Fibroblast of pulmonary artery (primary cell): ENCODE data around the gene ASPN.

Source experiments
- DNase-seq: peaks from one replicate; pipeline ENCODE4 v3.0.0-alpha.2; 2010; ENCODE audit warnings: low read depth
- H3K4me3 ChIP-seq: replicated peaks from 2 replicates; pipeline ENCODE4 v1.5.1; 2011; ENCODE audit warnings: low read depth, mild to moderate bottlenecking, control low read depth, low read length, moderate library complexity
- CTCF ChIP-seq: IDR thresholded peaks from 2 replicates; pipeline ENCODE4 v1.5.1; 2011; ENCODE audit warnings: mild to moderate bottlenecking, control low read depth, low read length, inconsistent platforms; ENCODE audit errors: missing control alignments

The ASPN gene

GRCh38 chr9:92516521-92516920, 34.2 kb upstream of the ASPN start:
- TF ChIP-seq CTCF, result no peak
- DNase-seq, result no peak
- H3K4me3 ChIP-seq, result no peak overlapping the region

GRCh38 chr9:92514635-92515034, 32.3 kb upstream of the ASPN start:
- DNase-seq, result no peak
- no peak overlapping the region for H3K4me3 ChIP-seq
- no peak for TF ChIP-seq CTCF

- no peak for DNase-seq
- no peak for TF ChIP-seq CTCF
Observed at GRCh38 chr9:92513349-92513748, 31.0 kb upstream of the ASPN start.

GRCh38 chr9:92512622-92513021, 30.3 kb upstream of the ASPN start:
- no peak overlapping the region for H3K4me3 ChIP-seq
- TF ChIP-seq CTCF, result no peak
- no peak for DNase-seq

More at GRCh38 chr9:92513349-92513748, 31.0 kb upstream of the ASPN start:
- H3K4me3 ChIP-seq, result no peak overlapping the region

- H3K4me3 ChIP-seq, result no peak overlapping the region
- no peak for TF ChIP-seq CTCF
- no peak for DNase-seq
Observed at GRCh38 chr9:92510747-92511146, 28.4 kb upstream of the ASPN start.

- no peak overlapping the region for H3K4me3 ChIP-seq
- no peak for DNase-seq
- no peak for TF ChIP-seq CTCF
Observed at GRCh38 chr9:92509050-92509449, 26.7 kb upstream of the ASPN start.

- H3K4me3 ChIP-seq, result no peak overlapping the region
- TF ChIP-seq CTCF, result no peak
- no peak for DNase-seq
Observed at GRCh38 chr9:92508018-92508820, 25.9 kb upstream of the ASPN start.
